GM06990 (cell line): Measurements from ENCODE around the gene INPP1.

ENCODE experiments used
- DNase-seq: peaks from one replicate; pipeline ENCODE4 v3.0.0-alpha.2; 2011; ENCODE audit not compliant: insufficient read length; ENCODE audit errors: extremely low read depth
- H3K27me3 ChIP-seq: replicated peaks from 2 replicates; pipeline ENCODE4 v1.6.0; 2011; ENCODE audit warnings: low read length; ENCODE audit not compliant: control insufficient read depth, insufficient read depth
- H3K36me3 ChIP-seq: 2 replicates; pipeline ENCODE4 v1.5.1; 2011; ENCODE audit warnings: low read length; ENCODE audit not compliant: control insufficient read depth, insufficient read depth
- H3K4me3 ChIP-seq: replicated peaks from 2 replicates; pipeline ENCODE4 v1.5.1; 2011; ENCODE audit warnings: low read depth, mild to moderate bottlenecking, control low read depth, low read length
- CTCF ChIP-seq: IDR thresholded peaks from 2 replicates; pipeline ENCODE4 v1.5.1; 2011; ENCODE audit warnings: low read length, control low read depth, mild to moderate bottlenecking, inconsistent platforms; ENCODE audit not compliant: insufficient read depth, poor library complexity, severe bottlenecking

The INPP1 gene

GRCh38 chr2:190366248-190366753 lies 22.9 kb downstream of the INPP1 start:
- no peak for DNase-seq
- H3K4me3 ChIP-seq, result no peak overlapping the region
- no peaks in the 10 kb centered on the region for H3K27me3 ChIP-seq
- no peak for TF ChIP-seq CTCF
- H3K36me3 ChIP-seq, result peaks cover 1% of the 10 kb centered on the region; the same call in 1 of the 2 replicates

GRCh38 chr2:190367091-190367490 lies 23.7 kb downstream of the INPP1 start:
- peaks cover 1% of the 10 kb centered on the region; the same call in 1 of the 2 replicates for H3K36me3 ChIP-seq
- no peak for DNase-seq
- TF ChIP-seq CTCF, result no peak
- H3K4me3 ChIP-seq, result no peak overlapping the region
- H3K27me3 ChIP-seq, result no peaks in the 10 kb centered on the region

GRCh38 chr2:190369635-190370034 lies 26.2 kb downstream of the INPP1 start:
- Histone ChIP-seq H3K27me3 (no peaks in the 10 kb centered on the region), H3K4me3 (no peak overlapping the region), H3K36me3 (peaks cover 1% of the 10 kb centered on the region; the same call in 1 of the 2 replicates)
- no peak for DNase-seq
- TF ChIP-seq CTCF, result no peak

GRCh38 chr2:190376083-190376482 lies 32.7 kb downstream of the INPP1 start:
- Histone ChIP-seq H3K36me3 (no peaks in the 10 kb centered on the region), H3K27me3 (no peaks in the 10 kb centered on the region), H3K4me3 (no peak overlapping the region)
- no peak for TF ChIP-seq CTCF
- DNase-seq, result no peak

- DNase-seq, result no peak
- no peaks in the 10 kb centered on the region for H3K27me3 ChIP-seq
- H3K36me3 ChIP-seq, result no peaks in the 10 kb centered on the region
- TF ChIP-seq CTCF, result no peak
- H3K4me3 ChIP-seq, result no peak overlapping the region
These were observed 33.3 kb downstream of the INPP1 start for GRCh38 chr2:190376591-190377245.
